Epidermal melanocyte (primary cell): ENCODE data around the gene VAT1.
"Not testable (repeated sequence)": the region's sequence is repeated elsewhere in the genome, so short reads cannot be mapped to it uniquely, and the experiment has no call there.

Experiments
- DNase-seq: peaks from one replicate; pipeline ENCODE4 v3.0.0; 2011; ENCODE audit warnings: low spot score; ENCODE audit not compliant: insufficient read length

The VAT1 gene

GRCh38 chr17:43010667-43011308, 11.4 kb downstream of the VAT1 start:
- no peak for DNase-seq

DNA sequence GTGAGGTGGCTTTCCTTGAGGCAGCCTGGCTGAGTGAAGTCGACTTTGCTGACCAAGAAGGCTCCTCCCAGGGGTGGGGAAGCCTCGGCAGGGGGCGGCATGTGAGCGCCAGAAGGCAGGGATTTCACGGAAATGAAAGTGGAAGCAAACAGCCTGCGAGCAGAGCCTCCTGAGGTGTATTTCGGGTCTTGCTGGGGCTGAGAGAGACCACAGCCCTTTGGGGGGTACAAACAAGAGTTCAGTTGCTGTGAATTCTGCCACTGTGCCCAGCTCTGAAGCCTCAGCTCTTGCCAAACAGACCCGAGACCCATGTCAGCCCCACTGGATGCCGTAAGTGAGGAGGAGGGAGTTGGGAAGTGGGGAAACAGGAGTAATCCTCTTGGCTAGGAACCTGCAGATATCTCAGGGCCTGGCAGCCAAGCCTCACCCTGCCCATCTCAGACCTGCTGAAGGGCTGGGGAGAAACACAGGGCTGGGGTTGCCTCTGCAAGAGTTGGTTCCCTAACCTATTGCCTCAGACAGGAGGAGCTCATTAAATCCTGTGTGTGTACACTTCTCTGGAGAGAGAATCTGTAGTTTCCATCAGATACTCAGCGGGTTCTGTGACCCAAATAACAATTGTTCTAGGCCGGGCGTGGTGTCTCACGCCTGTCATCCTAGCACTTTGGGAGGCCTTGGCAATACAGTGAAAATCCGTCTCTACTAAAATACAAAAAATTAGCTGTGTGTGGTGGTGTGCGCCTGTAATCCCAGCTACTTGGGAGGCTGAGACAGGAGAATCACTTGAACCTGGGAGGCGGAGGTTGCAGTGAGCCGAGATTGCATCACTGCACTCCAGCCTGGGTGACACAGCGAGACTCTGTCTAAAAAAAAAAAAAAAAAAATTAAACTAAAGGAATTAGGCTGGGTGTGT, 15.3 kb downstream of the VAT1 start, which contains the start of gene IFI35:
IFI35 (plus strand) TSS at position 146 of the 913 bp plus-strand sequence; CDS start at position 310, 164 bp downstream.
- no peak for DNase-seq

- DNase-seq = no peak
These were observed 18.5 kb downstream of the VAT1 start for GRCh38 chr17:43003542-43004172.

DNA sequence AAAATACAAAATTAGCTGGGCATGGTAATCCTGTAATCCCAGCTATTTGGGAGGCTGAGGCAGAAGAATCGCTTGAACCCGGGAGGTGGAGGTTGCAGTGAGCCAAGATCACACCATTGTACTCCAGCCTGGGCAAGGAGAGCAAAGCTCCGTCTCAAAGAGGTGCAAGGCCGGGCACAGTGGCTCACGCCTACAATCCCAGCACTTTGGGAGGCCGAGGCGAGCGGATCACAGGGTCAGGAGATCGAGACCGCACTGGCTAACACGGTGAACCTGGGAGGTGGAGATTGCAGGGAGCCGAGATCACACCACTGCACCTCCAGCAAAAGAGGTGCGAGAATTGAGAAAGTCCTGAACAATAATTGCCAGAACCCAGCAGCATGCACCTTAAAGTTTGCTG, 21.3 kb downstream of the VAT1 start:
- DNase-seq = not testable (repeated sequence)

GRCh38 chr17:42999003-42999525, 23.1 kb downstream of the VAT1 start:
- DNase-seq = no peak

DNA sequence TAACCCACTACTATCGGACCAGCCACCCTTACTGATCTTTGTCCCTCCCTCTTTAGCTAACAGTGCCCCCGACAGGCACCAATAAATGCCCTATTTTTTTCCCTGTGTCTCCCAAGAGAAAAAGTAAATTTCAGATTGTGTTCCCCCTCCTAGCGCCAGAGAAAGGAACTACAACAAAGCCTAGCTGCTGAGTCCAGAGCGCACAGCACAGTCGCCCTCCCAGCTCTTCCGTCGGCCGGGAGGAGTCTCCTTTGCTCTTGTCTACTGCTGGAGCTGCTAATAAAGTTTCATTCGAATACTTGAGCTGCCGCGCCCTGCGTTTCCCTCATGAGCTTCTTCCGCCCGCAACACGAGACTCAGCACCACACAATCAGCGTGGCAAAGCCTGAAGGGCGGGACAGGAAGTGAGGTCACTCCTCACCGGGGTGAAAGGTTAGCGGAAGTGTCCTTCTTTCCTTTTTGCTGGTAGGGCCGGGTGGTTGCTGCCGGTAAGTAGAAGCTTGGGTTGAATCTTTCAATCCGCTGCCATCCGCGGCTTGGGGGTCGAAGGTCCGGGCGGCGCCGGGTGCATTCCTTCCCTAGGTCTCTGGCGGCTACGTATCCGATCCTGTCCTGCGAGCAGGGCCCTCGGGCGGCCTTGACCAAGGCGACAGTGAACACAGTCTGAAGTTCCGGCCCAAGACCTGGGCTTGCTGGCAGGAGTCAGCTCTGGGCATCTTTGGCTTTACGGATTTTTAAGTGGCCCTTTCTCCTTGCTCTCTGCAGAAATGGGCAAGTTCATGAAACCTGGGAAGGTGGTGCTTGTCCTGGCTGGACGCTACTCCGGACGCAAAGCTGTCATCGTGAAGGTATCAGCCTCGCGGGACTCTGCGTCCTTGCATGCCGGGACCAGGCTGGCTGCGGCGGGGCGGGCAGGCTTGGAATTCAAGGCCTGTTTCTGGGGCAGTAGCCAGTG, 23.9 kb downstream of the VAT1 start, which contains the start of gene RPL27:
RPL27 (plus strand) TSS at position 436 of the 955 bp plus-strand sequence; CDS start at position 768, 332 bp downstream.
- DNase-seq = peak; percentile 69

DNA sequence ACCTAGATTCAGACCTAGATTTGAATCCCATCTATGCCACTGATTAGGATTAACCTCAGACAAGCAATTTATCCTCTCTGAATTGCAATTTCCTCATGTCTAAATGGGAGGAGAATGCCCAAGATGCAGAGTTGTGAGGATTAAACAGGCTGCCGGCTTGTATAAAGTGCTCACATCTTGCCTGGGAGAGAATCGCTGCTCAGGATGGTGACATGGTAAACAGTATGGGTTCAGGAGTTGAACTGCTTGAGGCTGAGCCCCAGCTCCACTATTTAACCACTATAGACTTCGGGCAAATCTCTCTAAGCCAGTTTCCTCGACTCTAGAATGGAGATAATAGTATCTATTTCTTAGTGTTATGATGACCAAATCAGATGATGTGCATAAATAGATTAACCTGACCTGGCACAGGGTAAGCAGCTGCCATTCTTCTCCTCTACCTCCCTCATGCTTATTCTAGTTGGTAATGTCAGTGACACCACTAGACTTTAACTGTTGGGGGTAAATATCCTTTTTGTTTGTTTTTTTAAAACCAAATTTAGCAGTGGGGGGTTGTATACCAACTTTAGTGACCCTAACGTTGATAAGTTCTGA, 24.7 kb downstream of the VAT1 start:
- no peak for DNase-seq

- DNase-seq = not testable (repeated sequence)
These were observed 28.3 kb downstream of the VAT1 start for GRCh38 chr17:42993913-42994312.

GRCh38 chr17:42992872-42993271, 29.3 kb downstream of the VAT1 start:
- DNase-seq = no peak

- DNase-seq = no peak
These were observed 30.7 kb downstream of the VAT1 start for GRCh38 chr17:42991471-42991870.

DNA sequence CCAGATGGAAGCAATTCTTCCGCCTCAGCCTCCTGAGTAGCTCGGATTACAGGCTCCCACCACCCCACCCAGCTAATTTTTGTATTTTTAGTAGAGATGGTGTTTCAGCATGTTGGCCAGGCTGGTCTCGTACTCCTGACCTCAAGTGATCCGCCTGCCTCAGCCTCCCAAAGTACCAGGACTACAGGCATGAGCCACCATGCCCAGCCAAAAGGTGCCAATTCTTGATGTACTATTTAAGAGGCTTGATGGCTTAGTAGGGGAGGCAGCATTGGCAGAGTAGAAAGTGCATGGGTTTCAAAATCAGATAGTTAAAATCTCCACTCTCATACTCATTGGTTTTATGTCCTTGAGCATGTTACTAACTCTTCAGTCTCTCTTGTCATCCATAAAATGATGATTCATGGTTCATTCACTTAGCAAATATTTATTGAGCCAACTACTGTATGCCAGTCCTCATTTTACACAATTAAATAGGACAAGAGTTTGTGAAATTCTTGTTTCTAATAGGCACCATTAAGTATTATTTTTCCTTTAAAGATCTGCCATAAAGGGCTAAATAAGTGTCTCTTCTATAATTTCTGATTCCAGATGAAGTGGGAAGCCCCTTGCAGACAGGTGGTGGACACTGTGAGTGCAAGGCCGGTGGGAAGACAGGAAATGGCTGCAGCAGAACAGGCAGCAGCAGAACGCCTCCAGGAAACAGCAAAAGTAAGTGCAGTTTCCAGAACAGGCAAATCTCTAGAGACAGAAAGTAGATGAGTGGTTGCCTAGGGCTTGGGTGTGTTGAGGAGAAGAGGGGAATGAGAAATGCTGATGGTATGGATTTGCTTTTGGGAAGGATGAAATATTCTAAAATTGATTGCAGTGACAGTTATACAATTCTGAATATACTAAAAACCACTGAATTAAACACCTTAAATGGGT, 32.2 kb downstream of the VAT1 start:
- no peak for DNase-seq

DNA sequence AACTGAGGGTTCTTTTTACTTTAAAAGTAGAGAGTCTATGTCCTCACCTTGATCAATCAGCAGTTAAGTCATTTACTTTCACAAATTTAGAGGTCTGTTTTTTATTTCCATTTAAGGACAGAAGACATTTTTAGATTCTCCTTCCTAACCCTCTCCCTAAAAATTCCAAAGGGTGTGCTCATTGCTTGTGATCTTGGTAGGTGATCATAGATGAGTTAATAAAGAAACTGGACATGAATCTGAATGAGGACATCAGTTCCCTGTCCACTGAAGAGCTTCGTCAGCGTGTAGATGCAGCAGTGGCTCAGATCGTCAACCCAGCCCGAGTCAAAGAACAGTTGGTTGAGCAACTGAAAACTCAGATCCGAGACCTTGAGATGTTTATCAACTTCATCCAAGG, 33.0 kb downstream of the VAT1 start:
- no peak for DNase-seq

DNA sequence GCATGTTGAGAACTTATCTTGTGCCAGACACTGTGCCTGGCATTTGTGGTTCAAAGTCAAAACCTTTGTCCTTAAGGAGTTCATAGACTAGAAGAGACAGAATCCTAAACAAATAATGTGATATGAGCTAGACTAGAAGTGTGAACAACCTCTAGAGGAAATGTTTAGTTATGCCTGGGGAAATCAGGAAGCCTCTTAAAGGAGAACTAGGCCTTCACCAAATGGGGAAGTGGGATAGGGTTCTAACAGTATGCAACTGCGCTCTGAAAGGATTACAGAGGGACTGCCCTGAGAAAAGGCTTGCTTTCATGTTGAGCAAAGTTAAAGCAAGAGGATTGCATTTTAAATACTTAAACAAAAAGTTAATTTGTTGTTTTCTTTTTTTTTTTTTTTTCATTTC, 37.0 kb downstream of the VAT1 start:
- no peak for DNase-seq

DNA sequence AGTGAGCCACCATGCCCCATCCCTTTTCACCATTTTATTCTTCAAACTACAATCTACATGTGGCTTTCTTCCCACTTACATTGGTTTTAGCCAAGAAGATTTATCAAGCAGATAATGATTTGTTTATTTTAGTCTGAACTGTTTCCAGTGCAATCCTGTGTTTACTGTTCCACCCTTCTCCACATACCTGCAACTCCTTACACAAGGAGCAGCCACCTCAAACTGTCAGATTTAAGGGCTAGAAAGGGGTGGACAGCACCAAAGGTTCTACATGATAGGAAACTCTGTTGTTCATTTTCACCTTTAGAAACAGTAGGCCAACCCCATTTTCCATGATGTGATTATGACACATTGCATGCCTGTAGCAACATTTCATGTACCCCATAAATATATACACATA, 39.9 kb downstream of the VAT1 start:
- no peak for DNase-seq

GRCh38 chr17:42980766-42981397, 41.3 kb downstream of the VAT1 start:
- no peak for DNase-seq

DNA sequence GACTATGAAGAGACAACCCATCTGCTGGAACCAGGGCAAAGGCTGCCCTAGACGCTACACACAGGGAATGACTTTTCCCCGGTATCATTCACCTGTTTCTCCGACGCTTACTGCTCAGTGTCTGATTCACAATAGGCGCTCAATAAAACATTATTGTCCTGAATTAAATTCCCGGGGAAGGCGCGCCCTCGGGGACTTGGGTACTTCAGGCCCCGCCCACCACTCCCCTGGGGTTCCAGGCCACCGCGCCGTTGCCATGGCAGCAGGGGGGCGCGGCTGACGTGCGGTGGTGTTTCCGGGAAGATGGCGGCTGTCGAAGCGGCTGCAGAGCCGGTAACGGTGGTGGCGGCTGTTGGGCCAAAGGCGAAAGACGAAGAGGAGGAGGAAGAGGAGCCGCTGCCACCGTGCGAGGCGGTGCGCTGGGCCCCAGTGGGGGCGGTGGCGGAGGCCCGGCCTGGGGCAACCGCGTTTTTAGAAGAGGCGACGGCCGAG, 41.9 kb downstream of the VAT1 start, which contains the start of gene RUNDC1:
RUNDC1 (plus strand) TSS at position 292 of the 492 bp plus-strand sequence; CDS start at position 304, 12 bp downstream.
- DNase-seq = peak; percentile 95

DNA sequence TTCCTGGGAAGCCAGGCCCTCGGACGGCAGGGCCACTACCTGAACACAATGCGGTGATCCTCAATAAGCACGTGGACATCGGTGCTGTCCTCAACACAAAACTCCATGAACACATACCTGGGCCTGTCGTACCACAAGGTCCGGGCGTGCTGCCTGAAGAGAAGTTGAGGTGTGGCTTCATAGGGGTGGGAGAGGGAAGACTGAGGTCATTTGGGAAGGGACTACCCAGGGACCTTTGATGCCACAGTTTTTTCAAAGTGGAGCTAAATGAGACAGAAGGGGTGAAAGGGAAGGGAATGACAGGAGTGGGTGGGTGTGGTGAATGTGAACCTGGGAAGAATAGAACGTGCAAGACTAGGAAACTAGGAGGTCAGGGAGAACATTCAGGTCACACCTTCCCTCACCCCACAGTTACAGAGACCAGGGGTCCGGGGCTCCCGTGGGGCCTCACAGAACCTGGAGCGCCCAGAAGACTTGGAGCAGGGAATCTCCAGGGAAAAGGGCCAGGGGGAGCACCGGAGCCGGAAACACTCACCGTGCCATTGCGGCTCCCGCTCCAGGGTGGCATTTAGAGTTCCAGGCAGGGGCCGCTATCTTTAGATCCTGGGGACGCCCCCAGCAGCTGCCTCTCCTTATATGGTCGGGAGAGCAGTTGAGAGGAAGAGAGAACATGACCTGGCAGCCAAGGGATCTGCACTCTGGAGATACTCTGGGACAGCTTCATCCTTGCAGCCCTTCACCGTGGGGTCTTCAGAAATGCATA, 42.5 kb downstream of the VAT1 start, which contains the start of gene PTGES3L:
PTGES3L (minus strand) TSS at position 570 of the 763 bp plus-strand sequence; CDS start at position 543, 27 bp downstream.
- DNase-seq = peak; percentile 41
